Activated CD4-positive, alpha-beta T cell treated with anti-CD3 and anti-CD28 coated beads, Interleukin-10, Interleukin-2, amounts not matched to agents 100 ng/mL and 50 ng/mL, durations not matched to agents 16 hours and 8 hours (primary cell): Measurements from ENCODE around the gene C4BPA.

ENCODE experiments used
- DNase-seq: peaks from one replicate; pipeline ENCODE4 v3.0.0-alpha.2; 2020

The C4BPA gene

DNA sequence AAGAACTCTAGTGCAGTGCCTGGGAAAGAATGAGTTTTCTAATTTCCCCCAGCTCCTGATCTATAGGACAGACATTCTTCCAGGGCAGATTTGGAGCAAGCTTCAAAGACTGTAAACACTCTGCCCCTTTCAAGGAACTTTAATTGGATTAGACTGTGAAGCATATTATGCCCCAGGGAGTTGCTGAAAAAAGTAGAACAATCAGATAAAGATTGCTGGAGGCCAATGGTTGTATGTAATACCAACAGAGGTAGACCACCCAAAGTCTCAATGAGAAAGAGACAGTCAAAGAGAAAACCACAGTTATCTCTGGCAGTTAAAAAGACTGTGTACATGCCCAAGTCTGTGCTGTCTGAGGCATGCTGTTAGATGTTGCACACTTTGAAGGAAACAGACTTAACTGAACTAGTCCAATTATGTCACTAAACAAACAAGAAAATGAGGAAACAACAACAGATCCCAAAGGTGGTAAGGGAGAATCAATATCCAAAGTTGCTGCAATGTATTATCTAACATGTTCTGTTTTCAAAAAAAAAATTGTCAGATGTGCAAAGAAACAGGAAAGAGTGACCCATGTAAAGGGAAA lies 24.4 kb downstream of the C4BPA start:
- DNase-seq, result no peak

DNA sequence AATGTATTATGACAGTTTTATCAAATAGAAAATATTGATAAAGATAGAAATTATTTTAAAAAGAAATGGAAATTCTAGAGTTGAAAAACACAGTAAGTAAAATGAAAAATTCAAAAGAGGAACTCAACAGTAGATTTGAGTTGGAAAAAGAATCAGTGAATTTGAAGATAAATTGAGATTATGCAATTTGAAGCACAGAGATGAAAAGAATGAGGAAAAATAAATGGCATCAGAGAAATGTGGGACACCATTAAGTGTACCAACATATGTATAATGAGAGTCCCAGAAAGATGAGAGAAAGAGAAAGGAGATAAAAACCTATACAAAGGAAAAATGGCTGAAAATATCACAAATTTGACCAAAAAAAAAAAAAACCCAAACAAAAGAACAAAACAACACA lies 25.0 kb downstream of the C4BPA start:
- DNase-seq, result no peak

DNA sequence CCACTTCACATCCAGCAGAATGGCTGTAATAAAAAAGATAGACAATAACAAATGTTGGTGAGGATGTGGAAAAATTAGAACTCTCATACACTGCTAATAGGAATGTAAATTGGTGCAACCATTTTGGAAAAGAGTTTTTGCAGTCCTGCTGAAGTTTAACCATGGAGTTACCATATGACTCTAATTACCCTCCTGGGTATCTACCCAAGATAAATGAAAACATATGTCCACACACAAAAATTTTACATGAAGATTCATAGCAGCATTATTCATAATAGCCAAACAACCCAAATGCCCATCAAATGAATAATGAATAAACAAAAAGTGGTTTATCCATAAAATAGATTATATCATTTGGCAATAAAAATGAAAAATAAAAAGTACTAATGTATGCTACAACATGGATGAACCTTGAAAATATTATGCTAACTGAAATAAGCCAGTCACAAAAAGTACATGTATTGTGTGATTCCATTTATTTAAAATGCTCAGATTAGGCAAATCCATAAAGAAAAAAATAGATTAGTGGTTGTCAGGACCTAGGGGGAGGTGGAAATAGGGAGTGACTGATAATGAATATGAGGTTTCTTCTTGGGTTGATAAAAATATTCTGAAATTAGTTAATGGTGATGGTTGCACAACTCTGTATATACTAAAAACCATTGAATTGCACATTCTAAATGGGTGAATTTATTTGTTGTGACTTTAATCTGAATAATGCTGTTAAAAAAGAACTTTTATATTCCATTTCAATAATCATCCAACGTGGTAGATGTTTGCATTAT lies 26.4 kb downstream of the C4BPA start:
- DNase-seq, result no peak

DNA sequence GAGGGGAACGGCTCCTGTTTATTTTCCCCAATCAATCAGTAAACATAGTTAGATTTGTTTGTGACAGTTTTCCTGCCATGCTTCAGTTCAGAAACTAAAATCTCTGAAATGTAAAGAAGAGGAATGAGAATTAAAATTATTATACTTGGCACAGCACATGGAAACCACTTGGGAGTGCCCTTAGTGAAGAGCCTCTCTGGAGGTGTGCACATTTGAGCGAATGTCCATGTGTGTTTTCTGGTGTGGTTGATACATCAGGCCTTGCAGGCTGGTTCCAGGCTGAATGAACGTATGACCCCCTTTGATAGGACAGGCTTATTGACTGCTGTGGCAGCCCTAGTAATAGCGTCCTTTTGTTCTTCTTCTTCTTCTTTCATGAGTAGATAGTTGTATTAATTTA lies 27.1 kb downstream of the C4BPA start:
- DNase-seq, result no peak

DNA sequence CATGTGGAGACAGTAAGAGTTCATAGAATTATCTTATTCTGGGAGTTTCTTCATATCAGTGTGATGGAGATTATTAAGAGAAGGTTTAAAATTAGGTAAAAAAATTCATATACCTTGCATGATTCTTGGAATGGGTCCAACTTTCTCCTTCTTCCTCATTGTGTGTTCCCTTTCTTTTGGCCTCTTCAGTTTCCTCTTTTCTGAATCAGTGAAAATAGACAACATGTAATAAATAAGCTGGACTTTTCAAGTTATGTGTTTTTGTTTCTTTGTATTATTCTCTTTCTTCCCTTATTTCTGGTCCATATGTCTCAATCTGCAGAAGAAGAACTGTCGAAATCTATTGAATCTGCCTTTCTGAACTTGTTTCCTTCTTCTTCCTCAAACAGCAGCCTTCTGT lies 30.5 kb downstream of the C4BPA start:
- no peak for DNase-seq

DNA sequence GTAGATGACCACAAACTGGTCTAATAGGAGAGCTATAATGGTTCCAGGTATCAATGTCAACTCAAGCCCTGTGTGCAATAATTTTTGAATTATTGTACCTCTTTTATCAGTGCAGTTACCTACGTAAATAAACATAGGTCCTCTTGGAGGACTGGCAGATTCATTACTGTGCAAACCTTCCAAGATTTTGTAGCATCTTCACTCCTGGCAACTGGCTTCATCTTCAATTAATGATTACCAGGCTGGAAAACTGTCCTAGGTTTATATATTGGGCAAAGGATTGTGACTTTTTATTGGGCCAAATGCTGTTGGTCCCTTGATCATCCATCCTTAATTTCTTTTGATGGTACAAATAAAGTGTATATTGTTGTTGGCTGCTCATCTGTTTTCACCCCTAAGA lies 35.6 kb downstream of the C4BPA start:
- DNase-seq, result no peak

DNA sequence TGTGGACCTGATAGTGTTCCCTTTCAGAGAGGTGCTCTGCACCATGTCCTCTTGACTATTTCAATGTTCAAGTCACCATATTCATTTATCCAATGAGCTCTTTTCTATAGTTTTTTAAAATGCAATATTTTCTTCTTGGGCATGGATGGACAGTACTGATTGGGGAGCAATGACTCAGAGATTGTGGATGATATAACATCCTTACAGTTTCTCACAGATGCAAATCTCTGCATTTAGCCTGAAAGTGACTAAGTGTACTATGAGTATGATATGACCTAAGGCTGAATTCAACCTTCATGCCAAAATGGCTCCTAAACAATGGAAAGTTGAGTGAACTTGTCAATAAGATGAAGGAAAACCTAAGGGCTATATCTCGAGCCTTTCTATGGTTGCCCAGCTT lies 36.5 kb downstream of the C4BPA start:
- DNase-seq, result no peak

DNA sequence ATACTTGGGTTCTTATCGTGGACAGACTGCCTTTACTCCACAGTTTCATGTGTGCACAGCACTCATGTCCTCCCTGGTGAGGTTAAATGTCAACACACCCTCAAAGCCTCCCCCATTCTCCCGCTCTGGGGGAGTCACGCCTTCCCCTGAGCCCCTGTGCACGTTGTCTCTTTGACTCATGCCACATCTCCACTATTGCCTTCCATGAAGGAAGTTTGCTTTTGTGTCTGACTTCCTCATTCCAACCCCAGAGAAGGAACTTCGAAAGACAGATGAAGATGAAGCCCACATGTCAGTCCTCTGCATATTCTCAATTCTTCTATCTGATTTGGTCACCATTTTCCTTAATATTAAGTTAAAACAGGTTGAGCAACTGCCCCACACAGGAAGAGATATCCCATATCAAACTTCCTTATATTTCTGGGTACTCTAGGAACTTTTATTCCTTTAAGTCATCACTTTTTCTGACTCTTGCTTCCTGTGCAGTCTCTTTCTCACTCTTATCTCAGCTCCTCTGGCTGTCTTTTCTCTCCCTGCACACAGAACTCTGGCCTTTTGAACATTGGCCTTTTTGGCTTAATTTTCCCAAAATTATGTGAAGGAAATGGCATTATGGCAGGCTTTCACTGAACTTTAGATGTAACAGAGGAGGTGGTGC lies 41.5 kb downstream of the C4BPA start:
- no peak for DNase-seq

DNA sequence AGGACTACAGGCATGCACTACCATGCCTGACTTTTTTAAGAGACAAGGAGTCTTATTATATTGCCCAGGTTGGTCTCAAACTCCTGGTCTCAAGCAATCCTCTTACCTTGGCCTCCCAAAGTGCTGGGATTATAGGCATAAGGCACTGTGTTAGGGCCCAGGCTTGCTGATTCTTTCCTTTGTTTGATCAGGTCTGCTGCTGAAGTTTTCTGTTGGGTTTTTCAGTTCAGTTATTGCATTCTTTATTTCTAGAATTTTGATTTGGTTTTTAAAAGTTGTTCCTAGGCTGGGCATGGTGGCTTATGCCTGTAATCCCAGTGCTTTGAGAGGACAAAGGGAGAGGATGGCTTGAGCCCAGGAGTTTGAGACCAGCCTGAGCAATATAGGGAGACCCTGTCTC lies 47.9 kb downstream of the C4BPA start:
- no peak for DNase-seq

DNA sequence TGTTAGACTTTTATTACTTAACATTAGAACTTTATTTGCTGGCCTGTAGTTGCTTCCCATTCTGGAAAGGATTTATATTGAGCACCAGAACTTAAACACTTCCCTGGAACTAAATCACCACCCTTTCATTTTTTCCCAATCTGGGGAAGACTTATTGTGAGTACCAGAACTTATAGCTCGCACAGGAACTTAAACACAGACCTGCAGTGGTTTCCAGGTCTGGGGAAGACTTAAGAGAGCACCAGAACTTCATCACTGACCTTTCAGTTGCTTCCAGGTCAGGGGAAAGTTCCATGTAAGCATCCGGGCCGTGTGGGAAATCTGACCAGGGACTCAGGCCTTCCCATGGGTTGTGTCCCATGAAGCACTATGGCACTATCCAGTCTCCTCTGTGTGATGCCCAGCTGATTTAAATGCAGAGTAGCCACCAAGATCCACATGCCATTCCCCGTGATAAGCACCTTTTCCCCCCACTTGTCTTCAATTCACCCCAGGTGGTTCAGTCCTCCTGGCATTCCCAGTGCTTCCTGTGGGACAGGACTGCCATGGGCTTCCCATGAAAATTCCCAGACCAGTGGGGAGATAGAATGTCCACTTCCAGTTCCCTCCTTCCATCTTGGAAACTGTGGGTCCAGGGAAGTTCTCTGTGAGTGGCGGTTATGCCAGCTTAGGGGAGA lies 48.9 kb downstream of the C4BPA start:
- no peak for DNase-seq

DNA sequence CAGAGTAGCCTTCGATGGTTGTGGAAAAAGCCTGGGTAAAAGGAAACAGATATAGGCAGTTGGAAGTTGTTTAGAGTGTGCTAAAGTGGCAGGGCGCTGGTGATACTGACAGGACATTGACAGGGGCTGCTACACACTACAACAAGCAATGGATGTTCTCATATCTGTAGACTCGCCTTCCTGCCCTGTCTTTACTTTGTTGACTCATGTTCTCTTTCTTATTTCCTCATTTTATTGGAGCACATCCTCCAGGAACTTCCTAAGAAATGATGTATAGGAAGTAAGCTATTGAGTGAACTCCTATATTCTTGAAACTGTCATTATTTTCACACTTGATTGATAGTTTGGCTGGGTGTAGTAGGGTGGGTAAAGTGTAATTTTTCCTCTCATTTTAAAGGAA lies 51.0 kb downstream of the C4BPA start:
- no peak for DNase-seq

DNA sequence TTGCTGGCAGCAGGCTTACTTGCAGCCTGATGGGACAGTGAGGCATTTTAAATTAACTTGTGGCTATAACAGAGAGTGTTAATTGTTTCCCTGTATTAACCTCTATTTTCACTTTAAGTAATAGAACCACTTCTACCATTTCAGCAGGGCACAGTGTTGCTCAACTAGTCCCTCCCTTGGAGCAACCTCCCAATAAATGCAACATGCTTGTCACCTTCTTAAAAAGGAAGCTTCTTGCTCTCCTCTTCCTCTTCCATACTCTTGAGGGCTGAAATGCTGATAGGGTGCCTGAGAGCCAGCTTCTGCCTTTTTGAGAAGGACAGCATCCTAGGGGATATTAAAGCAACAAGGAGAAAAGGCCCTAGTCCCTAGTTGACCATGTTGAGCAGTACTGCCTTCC lies 52.1 kb downstream of the C4BPA start:
- DNase-seq, result no peak

DNA sequence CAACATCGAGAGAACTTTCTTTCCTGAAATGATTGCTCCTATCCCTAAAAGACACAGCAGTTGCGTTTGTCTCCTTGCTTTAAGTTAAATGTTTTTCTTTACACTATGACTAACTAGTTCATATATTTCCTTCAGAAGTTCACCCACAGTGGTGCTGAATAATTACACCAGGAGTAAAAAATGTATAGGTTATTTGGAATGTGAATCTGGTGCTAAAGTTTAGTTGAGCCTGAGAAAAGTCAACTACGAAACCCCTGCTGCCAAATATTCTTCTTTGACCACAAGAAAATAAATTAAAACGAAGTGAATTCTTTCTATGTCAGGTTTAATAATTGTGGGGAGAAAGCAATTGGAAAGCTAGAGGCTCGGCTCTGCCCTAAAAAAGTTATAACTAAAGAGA lies 52.8 kb downstream of the C4BPA start:
- no peak for DNase-seq

DNA sequence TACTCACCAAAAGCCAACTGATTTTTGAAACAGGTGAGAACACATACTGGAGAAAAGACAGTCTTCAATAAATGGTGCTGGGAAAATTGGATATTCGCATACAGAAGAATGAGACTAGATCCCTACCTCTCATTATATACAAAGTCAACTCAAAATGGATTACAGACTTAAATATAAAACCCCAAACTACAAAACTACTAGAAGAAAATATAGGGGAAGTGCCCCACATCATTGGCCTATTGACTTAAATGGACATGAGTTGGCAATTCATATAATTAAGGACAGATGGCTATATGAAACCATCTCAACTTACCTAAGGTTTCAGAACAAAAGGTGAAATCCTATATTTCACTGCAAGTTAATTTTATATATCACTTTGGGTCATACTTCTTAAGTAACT lies 60.1 kb downstream of the C4BPA start:
- no peak for DNase-seq

DNA sequence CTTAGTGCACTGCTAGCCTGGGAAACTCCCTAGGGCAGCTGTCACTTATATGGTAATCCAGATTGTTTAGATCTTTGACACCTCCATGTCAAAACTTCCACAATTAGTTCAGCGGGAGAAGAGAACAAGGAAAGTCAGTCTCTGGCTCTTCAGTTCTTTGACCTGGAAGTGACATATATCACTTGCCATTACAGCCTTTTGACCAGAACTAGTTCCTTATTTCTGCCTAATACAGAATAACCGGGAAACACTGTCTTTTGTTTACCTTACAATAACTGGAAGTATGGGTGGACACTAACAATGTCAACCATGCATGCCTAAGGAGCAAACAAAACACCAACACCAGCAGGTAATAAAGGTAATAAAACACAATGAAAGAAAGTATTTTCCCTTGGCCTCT lies 68.3 kb downstream of the C4BPA start:
- DNase-seq, result no peak

DNA sequence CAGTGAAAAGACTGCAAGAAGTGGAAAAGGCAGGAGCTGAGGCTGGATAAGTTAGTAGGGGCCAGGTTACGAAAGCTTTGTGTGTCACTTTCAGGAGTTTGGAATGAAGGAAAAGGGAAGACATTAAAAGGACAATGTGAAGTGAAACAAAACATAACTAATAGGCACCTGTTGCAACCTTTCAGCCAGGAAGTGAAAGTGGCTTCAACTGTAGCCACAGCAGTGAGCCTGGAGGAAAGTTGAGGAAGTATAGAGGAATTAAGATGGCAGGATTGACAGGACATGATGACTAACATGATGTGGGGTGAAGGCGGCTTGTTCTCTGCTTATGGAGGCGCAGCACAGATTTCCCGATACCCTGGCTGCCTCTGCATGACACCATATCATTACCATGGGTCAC lies 68.9 kb downstream of the C4BPA start:
- DNase-seq, result no peak

DNA sequence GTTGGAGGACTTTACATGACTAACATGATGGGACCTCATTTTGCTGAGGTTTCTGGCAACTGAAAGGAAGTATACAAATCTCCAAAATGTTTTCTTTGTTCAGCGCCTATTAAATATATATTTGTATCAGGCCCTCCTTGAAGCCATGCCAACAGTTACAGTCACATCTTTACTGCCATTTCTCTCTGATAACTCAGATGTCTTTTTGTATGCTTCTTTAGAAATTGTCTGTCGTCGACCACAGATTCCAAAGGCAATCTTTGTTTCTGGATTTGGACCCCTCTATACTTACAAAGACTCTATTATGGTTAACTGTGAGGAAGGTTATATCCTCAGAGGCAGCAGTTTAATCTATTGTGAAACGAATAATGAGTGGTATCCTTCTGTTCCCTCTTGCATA lies 69.4 kb downstream of the C4BPA start:
- no peak for DNase-seq

DNA sequence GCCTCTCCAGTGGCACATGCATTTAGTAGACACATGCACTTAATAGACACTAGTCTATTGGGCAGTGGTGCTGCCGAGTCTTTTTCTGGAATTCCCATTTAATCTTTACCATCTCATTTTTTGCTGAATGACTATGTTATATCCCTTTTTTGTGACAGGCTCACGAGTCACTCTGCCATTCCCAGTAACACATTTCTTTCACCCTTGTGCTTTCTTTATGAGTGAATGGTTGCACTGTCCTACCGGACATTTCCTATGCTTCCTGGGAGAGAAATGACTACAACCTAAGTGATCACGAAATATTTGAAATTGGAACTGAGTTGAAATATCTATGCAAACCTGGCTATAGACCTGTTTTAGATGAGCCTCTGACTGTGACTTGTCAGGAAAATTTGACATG lies 70.9 kb downstream of the C4BPA start:
- DNase-seq, result no peak

DNA sequence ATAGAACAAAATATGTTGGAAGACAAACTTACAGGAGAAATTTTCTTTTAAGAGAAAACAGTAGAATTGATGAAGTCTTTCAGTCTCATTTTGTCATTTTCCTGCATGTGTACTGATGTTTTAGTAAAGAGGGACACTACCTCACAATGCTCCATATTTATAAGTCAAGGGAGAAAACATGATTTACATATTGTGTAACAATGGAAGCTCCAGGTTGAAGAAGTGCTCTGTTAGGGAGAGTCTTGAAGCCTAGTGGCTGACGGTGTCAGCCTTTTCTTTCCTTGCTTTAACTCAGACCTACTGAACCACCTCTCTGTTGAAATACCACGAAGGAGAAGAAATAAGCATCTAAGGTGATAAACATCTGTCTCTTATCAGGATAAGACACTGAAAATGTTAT lies 75.0 kb downstream of the C4BPA start:
- DNase-seq, result no peak

DNA sequence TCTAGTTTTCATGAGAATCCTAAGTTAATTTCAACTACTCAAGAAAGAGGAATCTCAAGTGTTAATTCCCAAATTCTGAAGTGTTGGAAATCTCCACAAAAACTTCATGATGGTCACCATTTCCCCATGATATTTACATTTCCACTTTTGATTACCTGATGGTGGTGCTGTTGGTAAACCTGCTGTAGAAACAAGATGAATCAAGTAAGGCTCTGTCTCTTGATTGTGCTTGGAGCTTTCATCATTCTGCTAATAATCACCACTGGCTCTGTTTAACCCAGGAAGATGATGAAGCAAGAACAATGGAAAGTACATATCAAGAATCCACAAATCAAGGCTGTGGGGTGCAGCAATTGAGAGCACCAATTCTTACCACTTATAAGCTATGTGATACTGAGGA lies 77.8 kb downstream of the C4BPA start:
- no peak for DNase-seq

DNA sequence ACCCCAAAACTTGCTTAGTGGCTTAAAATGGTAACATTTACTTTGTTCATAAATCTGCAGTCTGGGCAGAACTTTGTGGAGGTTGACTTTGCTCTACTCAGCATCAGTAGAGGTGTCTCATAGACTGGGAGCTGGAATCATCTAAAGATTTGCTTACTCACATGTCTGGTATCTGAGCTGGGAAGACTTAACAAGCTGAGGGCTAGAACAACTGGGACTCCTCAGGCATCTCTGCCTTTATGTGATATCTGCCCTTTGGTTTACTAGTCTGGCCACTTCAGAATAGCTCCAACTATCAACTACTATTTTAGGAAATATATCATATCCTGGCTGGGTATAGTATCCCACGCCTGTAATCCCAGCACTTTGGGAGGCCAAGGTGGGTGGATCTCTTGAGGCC lies 82.5 kb downstream of the C4BPA start:
- no peak for DNase-seq

DNA sequence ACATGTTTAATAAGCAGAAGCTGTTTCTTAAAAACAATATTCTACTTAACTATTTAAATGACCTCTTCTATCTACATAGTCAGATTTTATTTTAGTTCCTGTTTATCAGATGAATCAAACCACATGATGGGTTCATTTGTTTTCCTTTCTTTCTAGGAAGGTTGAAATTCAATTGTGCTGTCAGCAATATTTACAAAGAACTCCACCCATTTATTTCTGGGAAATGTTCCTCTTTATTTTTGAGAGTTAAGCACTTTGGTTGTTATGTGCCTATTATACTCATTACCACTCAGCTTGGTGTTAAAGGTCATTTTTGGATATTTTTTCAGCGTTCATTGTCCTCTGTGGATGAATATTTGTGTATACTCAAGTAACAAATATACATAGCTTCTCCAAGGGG lies 84.9 kb downstream of the C4BPA start:
- DNase-seq, result no peak

DNA sequence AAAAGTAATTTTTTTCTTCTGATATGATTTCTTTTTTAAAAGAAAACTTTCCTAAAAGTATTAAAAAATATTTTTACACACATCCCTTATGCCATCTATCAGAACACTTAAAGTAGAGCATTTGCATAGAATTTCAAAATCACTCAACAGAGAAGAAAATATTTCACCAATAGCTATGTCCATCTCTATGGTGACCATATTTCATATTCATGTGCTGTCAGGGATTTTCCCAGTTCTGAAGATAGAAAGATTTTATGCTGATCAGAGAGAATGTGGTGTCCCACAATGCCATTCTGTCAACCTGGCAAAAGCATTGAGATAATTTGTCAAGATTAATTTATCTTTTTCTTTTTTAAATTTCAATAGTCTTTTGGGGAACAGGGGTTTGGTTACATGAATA lies 87.0 kb downstream of the C4BPA start:
- no peak for DNase-seq

DNA sequence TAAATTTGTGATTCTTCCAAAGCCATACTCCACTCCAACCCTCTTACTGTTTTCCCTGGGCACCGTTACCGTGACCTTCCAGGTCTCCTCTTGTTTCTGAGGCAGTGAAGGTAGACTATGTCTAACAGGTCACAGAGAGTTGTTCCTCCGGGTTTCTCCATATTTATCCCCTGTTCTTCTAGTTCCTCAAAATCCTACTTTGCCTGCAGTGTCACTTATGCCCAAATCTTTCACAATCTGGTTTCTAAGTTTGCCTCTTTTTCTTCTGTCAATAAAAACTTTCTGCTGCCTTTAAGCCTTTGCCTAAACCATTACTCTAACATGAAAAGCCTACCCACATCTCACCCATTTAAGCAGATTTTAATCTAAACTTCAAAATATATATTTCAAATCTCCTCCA lies 87.7 kb downstream of the C4BPA start:
- DNase-seq, result no peak
